Spinal cord (tissue), 10 donors: Measurements from ENCODE around the gene TTC28. TPM values are rescaled to one million over a fixed set of nuclear protein-coding genes. Genes with fewer than 3 reads are reported as not detected.
"Not testable (repeated sequence)": the region's sequence is repeated elsewhere in the genome, so short reads cannot be mapped to it uniquely, and the experiment has no call there.

Experiments
- DNase-seq, 6 donors: peaks; one replicate each; pipeline versions ENCODE4 v3.0.0 to v3.0.0-alpha.2; 2013 to 2015; ENCODE audit warnings: low spot score in 6 of 6, low read depth in 4 of 6
- H3K27ac ChIP-seq: one replicate; pipeline ENCODE4 v1.5.1; 2013; ENCODE audit warnings: low read depth, low read length, control low read depth
- H3K27me3 ChIP-seq: one replicate; pipeline ENCODE4 v1.6.1; 2013; ENCODE audit warnings: low read length; ENCODE audit not compliant: control insufficient read depth, insufficient read depth
- H3K36me3 ChIP-seq: one replicate; pipeline ENCODE4 v1.6.1; 2013; ENCODE audit warnings: low read length; ENCODE audit not compliant: control insufficient read depth, insufficient read depth
- H3K4me1 ChIP-seq: one replicate; pipeline ENCODE4 v1.6.1; 2013; ENCODE audit warnings: low read length; ENCODE audit not compliant: control insufficient read depth, insufficient read depth
- H3K4me3 ChIP-seq: one replicate; pipeline ENCODE4 v1.5.1; 2013; ENCODE audit warnings: low read depth, low read length, control low read depth
- H3K9me3 ChIP-seq: one replicate; pipeline ENCODE4 v1.6.1; 2013; ENCODE audit warnings: low read length; ENCODE audit not compliant: control insufficient read depth, insufficient read depth
- WGBS: methylation state at CpG from one replicate; pipeline ENCODE4 v1.1.5; 2013; ENCODE audit warnings: missing lambda C conversion rate; ENCODE audit not compliant: insufficient coverage; 5-methylcytosine and 5-hydroxymethylcytosine counted together
- polyA plus RNA-seq, 2 donors: library from polyadenylated mRNA; unstranded; fragments of 120-200 nt; gene quantifications; one replicate each; pipeline ENCODE4 v1.2.1, GENCODE V29; 2013; ENCODE audit not compliant: insufficient read length in 2 of 2
- total RNA-seq, 2 donors: library from RNA; depleted of rRNA in 1 of 2; stranded (reverse); fragments of 120-200 nt in 1 of 2; fragments of >200 nt in 1 of 2; gene quantifications; one replicate each; pipeline versions ENCODE4 v1.2.3 to v1.2.4, GENCODE V29; 2013 to 2014
- donor health status: healthy.

Gene TTC28
- total and polyA plus RNA-seq, 4 donors: 19.4 to 44.0 (median 30.4) TPM

DNA sequence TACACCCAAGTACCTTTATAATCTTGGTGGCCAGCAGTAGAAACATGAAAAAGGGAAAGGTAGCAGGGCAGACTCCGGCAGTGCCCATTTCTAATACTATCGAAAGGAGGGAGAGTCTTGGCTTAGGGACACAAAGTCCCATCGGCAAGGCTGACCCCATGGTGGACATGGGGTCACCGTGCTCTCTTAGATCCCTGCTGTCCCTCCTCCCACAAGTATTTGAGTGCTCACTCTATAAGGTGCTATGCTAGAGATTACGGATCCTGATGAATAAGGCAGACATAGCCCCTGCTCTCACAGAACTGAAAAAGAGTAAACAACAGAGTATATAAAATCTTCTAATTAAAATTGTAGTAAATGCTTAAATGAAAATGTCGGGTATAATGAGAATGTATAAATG is 588.2 kb downstream of the TTC28 start:
- H3K36me3 ChIP-seq: no peaks in the 10 kb centered on the region
- no peaks in the 10 kb centered on the region for H3K9me3 ChIP-seq
- 90% methylated on average over 5 of the region's 6 CpGs for WGBS
- no peaks in the 10 kb centered on the region for H3K27me3 ChIP-seq
- no peak overlapping the region for H3K27ac ChIP-seq
- H3K4me1 ChIP-seq: peaks cover 3% of the 10 kb centered on the region
- H3K4me3 ChIP-seq: no peak overlapping the region
- no peak for DNase-seq

DNA sequence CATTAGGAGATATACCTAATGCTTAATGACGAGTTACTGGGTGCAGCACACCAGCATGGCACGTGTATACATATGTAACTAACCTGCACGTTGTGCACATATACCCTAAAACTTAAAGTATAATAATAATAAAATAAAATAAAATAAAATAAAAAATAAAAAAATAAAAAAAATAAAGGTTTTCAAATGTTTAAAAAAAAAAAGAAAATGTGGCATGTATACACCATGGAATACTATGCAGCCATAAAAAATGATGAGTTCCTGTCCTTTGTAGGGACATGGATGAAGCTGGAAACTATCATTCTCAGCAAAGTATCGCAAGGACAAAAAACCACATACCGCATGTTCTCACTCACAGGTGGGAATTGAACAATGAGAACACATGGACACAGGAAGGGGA is 590.1 kb downstream of the TTC28 start:
- H3K4me1 ChIP-seq, H3K4me3 ChIP-seq, DNase-seq, H3K9me3 ChIP-seq, H3K36me3 ChIP-seq, H3K27ac ChIP-seq, H3K27me3 ChIP-seq: not testable (repeated sequence)
- no CpG with 5 or more reads among the region's 5 CpGs for WGBS

DNA sequence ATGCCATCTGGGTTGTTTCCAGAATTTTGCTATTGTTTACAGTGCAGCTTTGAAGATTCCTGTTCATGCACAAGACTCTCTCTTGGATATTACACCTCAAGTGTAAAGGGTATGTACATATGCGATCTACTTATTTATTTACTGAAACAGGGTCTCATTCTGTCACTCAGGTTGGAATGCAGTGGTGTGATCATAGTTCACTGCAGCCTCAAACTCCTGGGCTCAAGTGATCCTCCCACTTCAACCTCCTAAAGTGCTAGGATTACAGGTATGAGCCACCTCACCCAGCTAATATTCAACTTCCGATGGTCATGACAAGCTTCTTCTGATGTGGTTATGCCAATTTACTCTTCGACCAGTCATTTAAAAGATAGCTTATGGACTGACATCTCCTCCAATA is 602.5 kb downstream of the TTC28 start:
- no peak for DNase-seq
- Histone ChIP-seq H3K9me3 (no peaks in the 10 kb centered on the region), H3K4me1 (no peaks in the 10 kb centered on the region), H3K27ac (no peak overlapping the region), H3K36me3 (no peaks in the 10 kb centered on the region), H3K4me3 (no peak overlapping the region), H3K27me3 (no peaks in the 10 kb centered on the region)
- no CpG with 5 or more reads among the region's 3 CpGs for WGBS

DNA sequence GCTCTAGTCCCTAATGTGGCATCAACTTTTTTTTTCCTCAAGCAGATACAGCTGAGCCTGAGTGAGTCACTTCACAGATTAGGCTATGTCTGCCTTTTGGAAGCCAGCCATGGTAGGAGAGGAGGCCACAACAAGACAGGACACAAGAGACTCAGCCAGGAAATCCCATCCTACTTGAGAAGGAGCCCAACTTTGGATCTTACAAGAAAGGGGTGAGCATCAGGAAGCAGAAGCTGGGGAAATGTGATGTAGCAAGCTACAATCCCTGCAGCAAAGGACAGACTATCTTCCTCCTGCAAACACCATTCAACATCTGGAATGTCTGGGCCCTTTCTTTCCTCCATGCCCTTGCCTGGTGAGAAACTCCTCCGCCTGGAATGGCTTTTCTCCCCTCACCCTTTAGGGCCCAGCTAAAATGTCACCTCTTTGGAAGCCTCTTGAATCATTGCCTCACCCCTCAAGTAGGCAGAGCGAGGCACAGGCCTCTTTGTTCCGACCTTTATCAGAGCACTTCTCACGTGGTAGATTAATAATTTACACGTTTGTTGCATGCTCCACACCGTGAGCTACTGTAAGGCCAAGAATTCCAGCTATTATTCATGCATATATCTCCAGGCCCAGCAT is 604.2 kb downstream of the TTC28 start:
- Histone ChIP-seq H3K9me3 (no peaks in the 10 kb centered on the region), H3K27me3 (no peaks in the 10 kb centered on the region), H3K4me1 (no peaks in the 10 kb centered on the region), H3K36me3 (no peaks in the 10 kb centered on the region), H3K27ac (no peak overlapping the region), H3K4me3 (no peak overlapping the region)
- DNase-seq: peak in 1 of 6 donors; percentile 38
- WGBS: 78% methylated on average over 5 of the region's 6 CpGs

DNA sequence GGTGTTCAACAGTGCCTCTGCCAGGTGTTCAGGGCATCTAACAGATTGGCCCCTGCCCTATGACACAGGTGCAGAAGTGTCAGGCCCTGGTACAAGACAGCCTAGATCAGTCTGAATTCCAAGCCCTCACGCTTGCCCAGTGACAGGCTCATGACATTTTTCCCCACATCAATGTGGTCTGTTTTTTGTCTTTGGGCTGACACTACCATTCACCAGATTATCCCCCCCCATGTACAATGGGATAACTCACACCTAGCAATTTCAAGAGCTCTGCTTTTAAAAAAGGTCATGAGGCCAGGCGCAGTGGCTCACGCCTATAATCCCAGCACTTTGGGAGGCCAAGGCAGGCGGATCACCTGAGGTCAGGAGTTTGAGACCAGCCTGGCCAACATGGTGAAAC is 605.1 kb downstream of the TTC28 start:
- Histone ChIP-seq H3K4me3 (no peak overlapping the region), H3K9me3 (no peaks in the 10 kb centered on the region), H3K36me3 (no peaks in the 10 kb centered on the region), H3K4me1 (no peaks in the 10 kb centered on the region), H3K27ac (no peak overlapping the region), H3K27me3 (no peaks in the 10 kb centered on the region)
- no peak for DNase-seq
- WGBS: 100% methylated on average over 1 of the region's 4 CpGs

DNA sequence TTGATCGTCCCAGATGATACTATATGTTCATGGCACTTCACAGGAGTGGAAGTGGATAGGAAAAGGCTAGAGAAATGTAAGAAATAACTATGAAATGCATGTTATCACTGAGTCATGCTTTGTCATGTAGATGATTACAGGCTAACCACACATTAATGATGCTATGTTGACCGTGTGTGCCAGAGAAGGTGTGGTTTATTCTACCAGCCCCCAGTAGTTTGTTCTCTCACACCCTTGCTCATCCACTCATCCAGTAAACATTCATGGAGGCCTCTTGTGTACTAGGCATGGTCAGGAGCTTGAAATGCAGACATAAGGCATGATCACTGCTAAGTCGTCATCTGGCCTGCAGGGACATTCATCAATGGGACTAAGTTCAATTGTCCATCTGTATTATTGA is 607.6 kb downstream of the TTC28 start:
- H3K9me3 ChIP-seq: no peaks in the 10 kb centered on the region
- no peaks in the 10 kb centered on the region for H3K4me1 ChIP-seq
- 100% methylated on average over 1 of the region's 3 CpGs for WGBS
- DNase-seq: no peak
- H3K36me3 ChIP-seq: no peaks in the 10 kb centered on the region
- no peak overlapping the region for H3K27ac ChIP-seq
- H3K4me3 ChIP-seq: no peak overlapping the region
- H3K27me3 ChIP-seq: no peaks in the 10 kb centered on the region

DNA sequence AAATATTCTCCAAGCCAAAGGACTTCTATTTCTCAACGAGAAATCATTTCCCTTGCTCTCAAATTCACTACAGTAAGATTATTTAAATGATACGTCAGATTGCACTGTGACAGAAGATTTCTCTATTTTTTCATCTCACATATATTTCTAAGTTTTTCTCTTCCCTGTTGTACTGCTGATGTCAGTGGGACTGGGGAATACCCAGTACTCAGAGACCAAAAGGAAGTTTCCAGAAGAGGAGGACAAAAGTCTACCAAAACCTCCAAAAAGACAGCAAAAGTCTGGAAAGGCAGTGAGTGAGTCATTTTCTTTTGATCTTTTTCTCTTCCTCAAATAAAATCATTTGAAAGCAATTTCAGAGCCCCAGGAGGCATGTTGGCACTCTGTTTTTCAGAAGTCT is 610.8 kb downstream of the TTC28 start:
- Histone ChIP-seq H3K36me3 (no peaks in the 10 kb centered on the region), H3K27ac (no peak overlapping the region), H3K4me3 (no peak overlapping the region), H3K9me3 (no peaks in the 10 kb centered on the region), H3K4me1 (no peaks in the 10 kb centered on the region), H3K27me3 (no peaks in the 10 kb centered on the region)
- WGBS: no CpG with 5 or more reads among the region's 2 CpGs
- no peak for DNase-seq

DNA sequence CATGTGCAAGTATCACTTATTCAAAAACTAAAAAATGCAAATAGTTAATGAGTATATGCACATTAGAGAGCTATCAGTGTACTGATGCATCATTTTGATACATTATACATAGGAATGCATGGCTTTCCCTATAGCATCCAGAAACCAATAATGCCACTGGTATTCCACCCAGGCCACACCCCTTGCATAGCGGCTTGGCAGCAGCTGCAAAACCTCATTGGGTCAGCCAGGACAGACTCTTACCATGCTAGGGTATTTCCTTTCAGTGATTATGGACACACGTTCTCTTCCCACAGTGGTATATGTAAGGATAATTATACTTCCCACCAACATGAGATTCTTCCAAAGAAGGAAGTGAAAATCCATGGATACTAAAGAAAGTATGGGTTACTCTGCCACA is 614.7 kb downstream of the TTC28 start:
- DNase-seq: no peak
- H3K27me3 ChIP-seq: no peaks in the 10 kb centered on the region
- H3K4me1 ChIP-seq: no peaks in the 10 kb centered on the region
- H3K4me3 ChIP-seq: no peak overlapping the region
- H3K9me3 ChIP-seq: peaks cover 2% of the 10 kb centered on the region
- H3K36me3 ChIP-seq: no peaks in the 10 kb centered on the region
- no CpG with 5 or more reads among the region's 2 CpGs for WGBS
- H3K27ac ChIP-seq: no peak overlapping the region

DNA sequence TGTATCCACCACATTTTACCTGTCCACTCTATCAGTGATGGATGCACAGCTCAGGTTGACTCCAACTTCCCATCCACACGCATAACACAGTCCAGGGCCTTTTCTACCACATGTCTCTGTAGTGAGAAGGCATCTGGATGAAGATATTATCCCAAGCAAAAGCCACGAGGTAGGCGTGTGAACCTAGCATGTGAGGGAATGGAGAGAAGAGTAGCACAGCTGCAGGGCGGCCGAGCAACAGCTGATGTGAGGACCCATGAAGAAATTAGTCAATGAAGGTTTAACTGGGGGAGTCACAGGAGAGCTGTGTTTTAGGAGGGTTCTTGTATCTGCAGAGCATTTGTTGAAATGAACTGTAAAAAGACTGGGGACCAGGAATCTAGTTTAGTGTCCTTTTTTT is 616.0 kb downstream of the TTC28 start:
- no peak for DNase-seq
- Histone ChIP-seq H3K27ac (no peak overlapping the region), H3K4me3 (no peak overlapping the region), H3K27me3 (no peaks in the 10 kb centered on the region), H3K9me3 (peaks cover 2% of the 10 kb centered on the region), H3K36me3 (no peaks in the 10 kb centered on the region), H3K4me1 (no peaks in the 10 kb centered on the region)
- 100% methylated on average over 4 of the region's 5 CpGs for WGBS

DNA sequence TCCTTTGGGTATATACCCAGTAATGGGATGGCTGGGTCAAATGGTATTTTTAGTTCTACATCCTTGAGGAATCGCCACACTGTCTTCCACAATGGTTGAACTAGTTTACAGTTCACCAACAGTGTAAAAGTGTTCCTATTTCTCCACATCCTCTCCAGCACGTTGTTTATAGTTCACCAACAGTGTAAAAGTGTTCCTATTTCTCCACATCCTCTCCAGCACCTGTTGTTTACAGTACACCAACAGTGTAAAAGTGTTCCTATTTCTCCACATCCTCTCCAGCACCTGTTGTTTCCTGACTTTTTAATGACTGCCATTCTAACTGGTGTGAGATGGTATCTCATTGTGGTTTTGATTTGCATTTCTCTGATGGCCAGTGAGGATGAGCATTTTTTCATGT is 619.0 kb downstream of the TTC28 start:
- H3K27me3 ChIP-seq, H3K4me3 ChIP-seq, H3K9me3 ChIP-seq, H3K4me1 ChIP-seq, DNase-seq, H3K27ac ChIP-seq, H3K36me3 ChIP-seq: not testable (repeated sequence)
- no CpG with 5 or more reads among the region's 2 CpGs for WGBS
